Measurements from ENCODE around the gene KY.
"Not testable (repeated sequence)": the region's sequence is repeated elsewhere in the genome, so short reads cannot be mapped to it uniquely, and the experiment has no call there.

The KY gene

GRCh38 chr3:134579141-134579665, 71.6 kb downstream of the KY start:
- intact Hi-C loops (cut with DNase I), result no loop called here
- DNase-seq, result no peak

- intact Hi-C loops (cut with DNase I), result no loop called here
- no peak for DNase-seq
Measured at GRCh38 chr3:134576831-134577230, 74.0 kb downstream of the KY start.

- intact Hi-C loops (cut with DNase I), result no loop called here
- DNase-seq, result no peak
Measured at GRCh38 chr3:134576426-134576825, 74.4 kb downstream of the KY start.

- intact Hi-C loops (cut with DNase I); DNase-seq: not testable (repeated sequence)
Measured at GRCh38 chr3:134569899-134570298, 80.9 kb downstream of the KY start.

GRCh38 chr3:134568790-134569189, 82.0 kb downstream of the KY start:
- DNase-seq, result no peak
- intact Hi-C loops (cut with DNase I), result no loop called here

GRCh38 chr3:134567605-134568004, 83.2 kb downstream of the KY start:
- intact Hi-C loops (cut with DNase I), result no loop called here
- no peak for DNase-seq

GRCh38 chr3:134564991-134565390, 85.8 kb downstream of the KY start:
- no peak for DNase-seq
- intact Hi-C loops (cut with DNase I), result no loop called here

- no peak for DNase-seq
- intact Hi-C loops (cut with DNase I), result no loop called here
Measured at GRCh38 chr3:134563601-134564000, 87.2 kb downstream of the KY start.

GRCh38 chr3:134562055-134562454, 88.8 kb downstream of the KY start:
- intact Hi-C loops (cut with DNase I), result no loop called here
- DNase-seq, result no peak

- intact Hi-C loops (cut with DNase I), result no loop called here
- DNase-seq, result no peak
Measured at GRCh38 chr3:134559591-134559990, 91.2 kb downstream of the KY start.
